ENCODE measurements around the gene MYH6.
"Not testable (repeated sequence)": the region's sequence is repeated elsewhere in the genome, so short reads cannot be mapped to it uniquely, and the experiment has no call there.

The MYH6 gene

GRCh38 chr14:23414906-23415820, 7.1 kb upstream of the MYH6 start:
- no peak for DNase-seq (ENCODE audit: low read depth in 2 of 2)

- DNase-seq (ENCODE audit: low read depth in 2 of 2) = no peak
These were observed 6.2 kb upstream of the MYH6 start for GRCh38 chr14:23414254-23414653.

- DNase-seq (ENCODE audit: low read depth in 2 of 2) = no peak
These were observed 5.6 kb upstream of the MYH6 start for GRCh38 chr14:23413681-23414080.

GRCh38 chr14:23411563-23412525, 3.8 kb upstream of the MYH6 start:
- DNase-seq (ENCODE audit: low read depth in 2 of 2) = no peak

- DNase-seq (ENCODE audit: low read depth in 2 of 2) = no peak
These were observed 2.0 kb upstream of the MYH6 start for GRCh38 chr14:23409966-23410635.

GRCh38 chr14:23409475-23409874, 1.4 kb upstream of the MYH6 start:
- no peak for DNase-seq (ENCODE audit: low read depth in 2 of 2)

GRCh38 chr14:23408307-23408630, 196 bp upstream of the MYH6 start:
- no peak for DNase-seq (ENCODE audit: low read depth in 2 of 2)

- DNase-seq (ENCODE audit: low read depth in 2 of 2) = no peak
These were observed 1.2 kb downstream of the MYH6 start for GRCh38 chr14:23406725-23407355.

- no peak for DNase-seq (ENCODE audit: low read depth in 2 of 2)
These were observed 1.8 kb downstream of the MYH6 start for GRCh38 chr14:23406244-23406643.

- no peak for DNase-seq (ENCODE audit: low read depth in 2 of 2)
These were observed 2.5 kb downstream of the MYH6 start for GRCh38 chr14:23405516-23406025.

GRCh38 chr14:23405096-23405495, 3.0 kb downstream of the MYH6 start:
- DNase-seq (ENCODE audit: low read depth in 2 of 2) = no peak

- no peak for DNase-seq (ENCODE audit: low read depth in 2 of 2)
These were observed 3.7 kb downstream of the MYH6 start for GRCh38 chr14:23404331-23404900.

- no peak for DNase-seq (ENCODE audit: low read depth in 2 of 2)
These were observed 4.2 kb downstream of the MYH6 start for GRCh38 chr14:23403908-23404307.

GRCh38 chr14:23403139-23403438, 5.0 kb downstream of the MYH6 start:
- DNase-seq (ENCODE audit: low read depth in 2 of 2) = no peak

- no peak for DNase-seq (ENCODE audit: low read depth in 2 of 2)
These were observed 5.6 kb downstream of the MYH6 start for GRCh38 chr14:23402296-23403138.

GRCh38 chr14:23401291-23401690, 6.8 kb downstream of the MYH6 start:
- no peak for DNase-seq (ENCODE audit: low read depth in 2 of 2)

- not testable (repeated sequence) for DNase-seq (ENCODE audit: low read depth in 2 of 2)
These were observed 7.5 kb downstream of the MYH6 start for GRCh38 chr14:23400496-23401149.

- DNase-seq (ENCODE audit: low read depth in 2 of 2) = no peak
These were observed 8.5 kb downstream of the MYH6 start for GRCh38 chr14:23399591-23399990.

GRCh38 chr14:23399136-23399535, 8.9 kb downstream of the MYH6 start:
- DNase-seq (ENCODE audit: low read depth in 2 of 2) = no peak

- no peak for DNase-seq (ENCODE audit: low read depth in 2 of 2)
These were observed 9.7 kb downstream of the MYH6 start for GRCh38 chr14:23398348-23398747.
